HUES6 (cell line): ENCODE results near the gene CACNA1C.

Source experiments
- H3K27ac ChIP-seq: 2 replicates; pipeline ENCODE4 v1.7.0; 2013; ENCODE audit warnings: low read depth, mild to moderate bottlenecking, low read length, inconsistent platforms
- H3K27me3 ChIP-seq: 2 replicates; pipeline ENCODE4 v1.6.1; 2013; ENCODE audit warnings: low read length; ENCODE audit not compliant: control insufficient read depth, insufficient read depth
- H3K36me3 ChIP-seq: 2 replicates; pipeline ENCODE4 v1.6.1; 2013; ENCODE audit warnings: low read length; ENCODE audit not compliant: control insufficient read depth, insufficient read depth
- H3K4me1 ChIP-seq: 2 replicates; pipeline ENCODE4 v1.6.1; 2013; ENCODE audit warnings: low read length; ENCODE audit not compliant: control insufficient read depth, insufficient read depth
- H3K4me3 ChIP-seq: 2 replicates; pipeline ENCODE4 v1.5.1; 2013; ENCODE audit warnings: low read depth, low read length
- H3K9ac ChIP-seq: one replicate; pipeline ENCODE4 v1.6.1; 2013; ENCODE audit warnings: mild to moderate bottlenecking, low read length
- H3K9me3 ChIP-seq: 2 replicates; pipeline ENCODE4 v1.6.1; 2013; ENCODE audit warnings: low read depth, low read length; ENCODE audit not compliant: control insufficient read depth, insufficient read depth

Gene CACNA1C

GRCh38 chr12:2171672-2172426, 119.1 kb downstream of the CACNA1C start:
- Histone ChIP-seq H3K9me3 (no peaks in the 10 kb centered on the region), H3K36me3 (no peaks in the 10 kb centered on the region), H3K4me1 (peaks cover 9% of the 10 kb centered on the region; the same call in 1 of the 2 replicates), H3K27ac (no peak overlapping the region), H3K27me3 (no peaks in the 10 kb centered on the region; the same call in 1 of the 2 replicates), H3K9ac (no peak overlapping the region), H3K4me3 (no peak overlapping the region)

GRCh38 chr12:2172491-2173214, 119.9 kb downstream of the CACNA1C start:
- no peak overlapping the region for H3K4me3 ChIP-seq
- no peaks in the 10 kb centered on the region; the same call in 1 of the 2 replicates for H3K27me3 ChIP-seq

GRCh38 chr12:2173971-2174370, 121.2 kb downstream of the CACNA1C start:
- Histone ChIP-seq H3K27me3 (no peaks in the 10 kb centered on the region; the same call in 1 of the 2 replicates), H3K36me3 (no peaks in the 10 kb centered on the region), H3K27ac (no peak overlapping the region), H3K4me3 (no peak overlapping the region), H3K4me1 (peaks cover 9% of the 10 kb centered on the region; the same call in 1 of the 2 replicates), H3K9me3 (no peaks in the 10 kb centered on the region), H3K9ac (no peak overlapping the region)

More at GRCh38 chr12:2172491-2173214, 119.9 kb downstream of the CACNA1C start:
- Histone ChIP-seq H3K9ac (no peak overlapping the region), H3K9me3 (no peaks in the 10 kb centered on the region), H3K27ac (no peak overlapping the region), H3K4me1 (peaks cover 9% of the 10 kb centered on the region; the same call in 1 of the 2 replicates), H3K36me3 (no peaks in the 10 kb centered on the region)

- H3K4me1 ChIP-seq: no peaks in the 10 kb centered on the region; the same call in 1 of the 2 replicates
- no peak overlapping the region for H3K27ac ChIP-seq
- no peak overlapping the region for H3K4me3 ChIP-seq
- no peak overlapping the region for H3K9ac ChIP-seq
- no peaks in the 10 kb centered on the region for H3K36me3 ChIP-seq
- no peaks in the 10 kb centered on the region; the same call in 1 of the 2 replicates for H3K27me3 ChIP-seq
- H3K9me3 ChIP-seq: no peaks in the 10 kb centered on the region
Measured at GRCh38 chr12:2177003-2177402, 124.2 kb downstream of the CACNA1C start.

- Histone ChIP-seq H3K4me3 (no peak overlapping the region), H3K4me1 (no peaks in the 10 kb centered on the region), H3K27me3 (no peaks in the 10 kb centered on the region; the same call in 1 of the 2 replicates), H3K36me3 (no peaks in the 10 kb centered on the region), H3K27ac (no peak overlapping the region), H3K9me3 (no peaks in the 10 kb centered on the region), H3K9ac (no peak overlapping the region)
Measured at GRCh38 chr12:2177751-2178150, 125.0 kb downstream of the CACNA1C start.

- no peaks in the 10 kb centered on the region; the same call in 1 of the 2 replicates for H3K27me3 ChIP-seq
Measured at GRCh38 chr12:2179058-2179457, 126.3 kb downstream of the CACNA1C start.

GRCh38 chr12:2179953-2180736, 127.4 kb downstream of the CACNA1C start:
- H3K27ac ChIP-seq: no peak overlapping the region
- H3K9ac ChIP-seq: no peak overlapping the region
- H3K36me3 ChIP-seq: no peaks in the 10 kb centered on the region
- H3K27me3 ChIP-seq: no peaks in the 10 kb centered on the region; the same call in 1 of the 2 replicates
- H3K4me1 ChIP-seq: peaks cover 11% of the 10 kb centered on the region
- no peak overlapping the region for H3K4me3 ChIP-seq
- H3K9me3 ChIP-seq: no peaks in the 10 kb centered on the region

More at GRCh38 chr12:2179058-2179457, 126.3 kb downstream of the CACNA1C start:
- H3K36me3 ChIP-seq: no peaks in the 10 kb centered on the region
- no peak overlapping the region for H3K27ac ChIP-seq
- H3K4me3 ChIP-seq: no peak overlapping the region
- no peaks in the 10 kb centered on the region for H3K9me3 ChIP-seq
- H3K4me1 ChIP-seq: peaks cover 7% of the 10 kb centered on the region
- H3K9ac ChIP-seq: no peak overlapping the region

- H3K9ac ChIP-seq: no peak overlapping the region
- no peaks in the 10 kb centered on the region for H3K9me3 ChIP-seq
- H3K27me3 ChIP-seq: no peaks in the 10 kb centered on the region; the same call in 1 of the 2 replicates
- H3K27ac ChIP-seq: no peak overlapping the region
- H3K4me1 ChIP-seq: peaks cover 11% of the 10 kb centered on the region
- H3K36me3 ChIP-seq: no peaks in the 10 kb centered on the region
- no peak overlapping the region for H3K4me3 ChIP-seq
Measured at GRCh38 chr12:2180737-2181082, 127.9 kb downstream of the CACNA1C start.

GRCh38 chr12:2183556-2184541, 131.1 kb downstream of the CACNA1C start:
- Histone ChIP-seq H3K4me3 (no peak overlapping the region), H3K4me1 (peaks cover 11% of the 10 kb centered on the region), H3K27me3 (no peaks in the 10 kb centered on the region), H3K27ac (no peak overlapping the region), H3K9ac (no peak overlapping the region), H3K9me3 (no peaks in the 10 kb centered on the region), H3K36me3 (no peaks in the 10 kb centered on the region)

- no peaks in the 10 kb centered on the region for H3K9me3 ChIP-seq
- no peak overlapping the region for H3K27ac ChIP-seq
- no peak overlapping the region for H3K9ac ChIP-seq
- H3K36me3 ChIP-seq: no peaks in the 10 kb centered on the region
- H3K4me3 ChIP-seq: no peak overlapping the region
- no peaks in the 10 kb centered on the region for H3K27me3 ChIP-seq
- peaks cover 29% of the 10 kb centered on the region for H3K4me1 ChIP-seq
Measured at GRCh38 chr12:2185751-2186341, 133.1 kb downstream of the CACNA1C start.
